Astrocyte of the spinal cord (primary cell): ENCODE measurements around the gene S1PR3.
A peak's percentile ranks its signal among the peaks of the same experiment; 100 is the strongest.

Source experiments
- DNase-seq: peaks from one replicate; pipeline ENCODE4 v3.0.0; 2011; ENCODE audit warnings: low read depth, low spot score
- H3K4me3 ChIP-seq: 2 replicates; pipeline ENCODE4 v1.5.1; 2011; ENCODE audit warnings: low read depth, mild to moderate bottlenecking, low read length, moderate library complexity
- CTCF ChIP-seq: IDR thresholded peaks from 2 replicates; pipeline ENCODE4 v1.5.1; 2012; ENCODE audit warnings: low read depth, mild to moderate bottlenecking, low read length, inconsistent platforms
- in situ Hi-C: cut with HindIII; loops from 2 replicates; pipeline ENCODE4 v1.10.0; 2017; ENCODE audit warnings: low sequenced_read_pairs

The S1PR3 gene

GRCh38 chr9:89020754-89021153 lies 29.5 kb downstream of the S1PR3 start:
- no peak overlapping the region for H3K4me3 ChIP-seq
- in situ Hi-C loops = no loop called here
- DNase-seq = no peak
- TF ChIP-seq CTCF = no peak

- no peak overlapping the region for H3K4me3 ChIP-seq
- in situ Hi-C loops = no loop called here
- no peak for TF ChIP-seq CTCF
- DNase-seq = peak; percentile 85
Observed at GRCh38 chr9:89021154-89021803, 30.0 kb downstream of the S1PR3 start.

GRCh38 chr9:89022001-89022759 lies 30.9 kb downstream of the S1PR3 start:
- in situ Hi-C loops = no loop called here
- no peak for TF ChIP-seq CTCF
- no peak overlapping the region for H3K4me3 ChIP-seq
- DNase-seq = peak; percentile 24

- H3K4me3 ChIP-seq = no peak overlapping the region
- in situ Hi-C loops = no loop called here
- no peak for TF ChIP-seq CTCF
- peak; percentile 69 for DNase-seq
Observed at GRCh38 chr9:89022902-89023301, 31.6 kb downstream of the S1PR3 start.

- no peak overlapping the region for H3K4me3 ChIP-seq
- in situ Hi-C loops = no loop called here
- no peak for DNase-seq
- no peak for TF ChIP-seq CTCF
Observed at GRCh38 chr9:89023740-89024139, 32.5 kb downstream of the S1PR3 start.

- no peak for DNase-seq
- TF ChIP-seq CTCF = no peak
- H3K4me3 ChIP-seq = no peak overlapping the region
- in situ Hi-C loops = no loop called here
Observed at GRCh38 chr9:89024727-89025126, 33.5 kb downstream of the S1PR3 start.
